ENCODE results near the gene CA11.

DNA sequence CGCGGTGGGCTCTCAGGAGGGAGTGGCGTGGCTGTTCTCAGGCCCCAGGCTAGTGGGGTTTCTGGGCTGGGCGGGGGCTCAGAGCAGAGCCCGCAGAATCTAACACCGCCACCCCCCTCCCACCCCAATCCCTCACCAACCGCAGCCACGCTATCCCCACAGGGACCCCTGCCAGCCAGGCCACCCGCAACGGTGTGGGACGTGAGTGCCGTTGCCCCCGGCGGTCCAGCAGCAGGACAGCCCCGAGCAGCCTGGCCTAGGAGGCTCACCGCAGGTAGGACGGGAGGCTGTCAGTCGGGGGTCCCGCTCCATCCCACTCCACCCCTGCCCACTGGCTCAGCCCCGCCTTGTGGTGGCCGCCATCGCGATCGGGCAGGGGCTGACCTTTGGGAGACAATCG lies 27.0 kb upstream of the CA11 start, which contains the start of gene NTN5:
- TF ChIP-seq KLF10 (CRISPR knock-in tag; IDR thresholded peaks at IDR 0.05) (no peak), E2F1 (CRISPR knock-in tag; IDR thresholded peaks at IDR 0.05) (no peak), RAD51 (IDR thresholded peaks at IDR 0.05; ENCODE audit: borderline replicate concordance, low read depth) (no peak)
- TF ChIP-seq, protein P1, sequence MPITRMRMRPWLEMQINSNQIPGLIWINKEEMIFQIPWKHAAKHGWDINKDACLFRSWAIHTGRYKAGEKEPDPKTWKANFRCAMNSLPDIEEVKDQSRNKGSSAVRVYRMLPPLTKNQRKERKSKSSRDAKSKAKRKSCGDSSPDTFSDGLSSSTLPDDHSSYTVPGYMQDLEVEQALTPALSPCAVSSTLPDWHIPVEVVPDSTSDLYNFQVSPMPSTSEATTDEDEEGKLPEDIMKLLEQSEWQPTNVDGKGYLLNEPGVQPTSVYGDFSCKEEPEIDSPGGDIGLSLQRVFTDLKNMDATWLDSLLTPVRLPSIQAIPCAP (CRISPR knock-in tag; IDR thresholded peaks at IDR 0.05; ENCODE audit: borderline replicate concordance) = no peak
- TF ChIP-seq, protein P2, sequence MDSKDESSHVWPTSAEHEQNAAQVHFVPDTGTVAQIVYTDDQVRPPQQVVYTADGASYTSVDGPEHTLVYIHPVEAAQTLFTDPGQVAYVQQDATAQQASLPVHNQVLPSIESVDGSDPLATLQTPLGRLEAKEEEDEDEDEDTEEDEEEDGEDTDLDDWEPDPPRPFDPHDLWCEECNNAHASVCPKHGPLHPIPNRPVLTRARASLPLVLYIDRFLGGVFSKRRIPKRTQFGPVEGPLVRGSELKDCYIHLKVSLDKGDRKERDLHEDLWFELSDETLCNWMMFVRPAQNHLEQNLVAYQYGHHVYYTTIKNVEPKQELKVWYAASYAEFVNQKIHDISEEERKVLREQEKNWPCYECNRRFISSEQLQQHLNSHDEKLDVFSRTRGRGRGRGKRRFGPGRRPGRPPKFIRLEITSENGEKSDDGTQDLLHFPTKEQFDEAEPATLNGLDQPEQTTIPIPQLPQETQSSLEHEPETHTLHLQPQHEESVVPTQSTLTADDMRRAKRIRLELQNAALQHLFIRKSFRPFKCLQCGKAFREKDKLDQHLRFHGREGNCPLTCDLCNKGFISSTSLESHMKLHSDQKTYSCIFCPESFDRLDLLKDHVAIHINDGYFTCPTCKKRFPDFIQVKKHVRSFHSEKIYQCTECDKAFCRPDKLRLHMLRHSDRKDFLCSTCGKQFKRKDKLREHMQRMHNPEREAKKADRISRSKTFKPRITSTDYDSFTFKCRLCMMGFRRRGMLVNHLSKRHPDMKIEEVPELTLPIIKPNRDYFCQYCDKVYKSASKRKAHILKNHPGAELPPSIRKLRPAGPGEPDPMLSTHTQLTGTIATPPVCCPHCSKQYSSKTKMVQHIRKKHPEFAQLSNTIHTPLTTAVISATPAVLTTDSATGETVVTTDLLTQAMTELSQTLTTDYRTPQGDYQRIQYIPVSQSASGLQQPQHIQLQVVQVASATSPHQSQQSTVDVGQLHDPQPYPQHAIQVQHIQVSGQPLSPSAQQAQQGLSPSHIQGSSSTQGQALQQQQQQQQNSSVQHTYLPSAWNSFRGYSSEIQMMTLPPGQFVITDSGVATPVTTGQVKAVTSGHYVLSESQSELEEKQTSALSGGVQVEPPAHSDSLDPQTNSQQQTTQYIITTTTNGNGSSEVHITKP (IDR thresholded peaks at IDR 0.05; ENCODE audit: partially characterized antibody) = no peak

Data from K562 (cell line).